Stimulated activated naive CD4-positive, alpha-beta T cell treated with Interleukin-2 at 50 U/mL for 16 hours (primary cell): ENCODE results near the gene CAPN2.

ENCODE experiments used
- DNase-seq: peaks from one replicate; lab custom pipeline; 2025; lab: John Stamatoyannopoulos, UW

CAPN2 gene

GRCh38 chr1:223702735-223703667, 9.3 kb upstream of the CAPN2 start:
- DNase-seq, result no peak

- DNase-seq, result no peak
Observed at GRCh38 chr1:223703668-223704013, 8.7 kb upstream of the CAPN2 start.

- DNase-seq, result no peak
Observed at GRCh38 chr1:223704921-223705878, 7.1 kb upstream of the CAPN2 start.

DNA sequence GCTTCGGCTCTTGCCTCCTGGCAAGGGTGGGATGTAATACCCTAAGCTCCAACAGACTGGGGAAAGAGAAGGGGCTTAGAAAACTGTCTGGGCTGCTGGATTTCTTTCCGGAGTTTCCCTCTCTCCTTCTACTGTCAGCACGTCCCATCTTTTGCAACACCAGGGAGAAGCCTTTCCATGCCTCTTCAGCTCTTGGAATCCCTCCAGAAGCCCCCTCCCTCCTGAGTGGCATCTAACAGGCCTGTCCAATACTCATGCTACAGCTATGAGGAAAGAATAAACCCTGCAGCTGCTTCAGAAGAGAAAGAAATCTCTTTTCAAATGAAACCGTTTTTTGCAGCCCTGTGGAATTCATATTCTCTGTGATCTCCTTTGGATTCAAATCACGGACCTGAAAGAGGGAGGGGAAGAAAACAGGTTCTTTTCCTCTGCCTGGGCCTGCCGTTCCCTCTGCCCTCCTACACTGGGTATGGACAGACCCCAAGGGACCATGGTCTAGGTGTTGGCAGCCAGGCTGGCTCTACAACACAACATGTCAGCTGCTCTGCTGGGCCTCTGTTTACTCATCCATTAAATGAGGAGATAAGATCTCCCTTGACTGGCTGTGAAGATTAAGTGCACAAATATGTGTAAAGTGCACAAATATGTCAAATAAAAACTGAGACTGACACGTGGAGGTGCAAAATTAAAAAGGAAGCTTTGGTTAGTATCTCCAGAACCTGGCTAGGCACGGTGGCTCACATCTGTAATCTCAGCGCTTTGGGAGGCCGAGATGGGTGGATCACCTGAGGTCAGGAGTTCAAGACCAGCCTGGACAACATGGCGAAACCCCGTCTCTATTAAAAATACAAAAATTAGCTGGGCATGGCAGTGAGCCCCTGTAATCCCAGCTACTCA, 6.0 kb upstream of the CAPN2 start:
- DNase-seq, result no peak

GRCh38 chr1:223707256-223708000, 4.9 kb upstream of the CAPN2 start:
- no peak for DNase-seq

GRCh38 chr1:223708001-223708359, 4.4 kb upstream of the CAPN2 start:
- no peak for DNase-seq

GRCh38 chr1:223708651-223709268, 3.6 kb upstream of the CAPN2 start:
- DNase-seq, result no peak

GRCh38 chr1:223709598-223709997, 2.7 kb upstream of the CAPN2 start:
- DNase-seq, result no peak

DNA sequence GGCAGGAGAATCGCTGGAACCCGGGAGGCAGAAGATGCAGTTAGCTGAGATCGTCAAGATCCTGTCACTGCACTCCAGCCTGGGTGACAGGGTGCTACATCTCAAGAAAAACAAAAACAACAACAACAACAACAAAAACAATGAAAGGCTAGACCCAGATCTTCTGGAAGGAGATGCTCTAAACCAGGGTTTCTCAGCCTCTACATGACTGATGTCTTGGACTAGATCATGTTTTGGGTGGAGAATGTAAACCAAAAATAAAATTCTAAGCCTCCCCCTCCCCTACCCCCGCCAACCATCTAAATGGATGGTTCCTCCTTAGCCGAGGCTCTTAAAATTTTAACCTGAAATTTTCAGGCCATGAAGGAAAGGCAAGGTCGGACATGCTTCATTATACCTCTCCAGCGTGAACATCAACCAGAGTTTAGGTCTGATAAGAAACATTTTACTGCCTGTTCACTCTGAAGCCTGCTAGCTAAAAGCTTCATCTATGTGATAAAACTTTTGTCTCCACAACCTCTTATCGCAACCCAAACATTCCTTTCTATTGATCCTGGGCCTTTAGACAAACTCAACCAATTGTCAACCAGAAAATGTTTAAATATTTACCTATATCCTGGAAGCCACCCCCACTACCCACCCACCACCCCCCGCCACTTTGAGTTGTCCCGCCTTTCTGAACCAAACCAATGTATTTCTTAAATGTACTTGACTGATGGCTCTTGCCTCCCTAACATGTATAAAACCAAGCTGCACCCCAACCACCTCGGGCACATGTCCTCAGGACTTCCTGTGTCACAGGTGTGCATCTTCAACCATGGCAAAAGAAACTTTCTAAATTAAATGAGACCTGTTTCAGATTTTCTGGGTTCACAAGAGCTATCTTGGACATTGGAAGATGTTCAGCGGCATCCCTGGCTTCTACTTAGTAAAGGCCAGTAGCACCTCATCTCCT, 1.9 kb upstream of the CAPN2 start:
- DNase-seq, result no peak

DNA sequence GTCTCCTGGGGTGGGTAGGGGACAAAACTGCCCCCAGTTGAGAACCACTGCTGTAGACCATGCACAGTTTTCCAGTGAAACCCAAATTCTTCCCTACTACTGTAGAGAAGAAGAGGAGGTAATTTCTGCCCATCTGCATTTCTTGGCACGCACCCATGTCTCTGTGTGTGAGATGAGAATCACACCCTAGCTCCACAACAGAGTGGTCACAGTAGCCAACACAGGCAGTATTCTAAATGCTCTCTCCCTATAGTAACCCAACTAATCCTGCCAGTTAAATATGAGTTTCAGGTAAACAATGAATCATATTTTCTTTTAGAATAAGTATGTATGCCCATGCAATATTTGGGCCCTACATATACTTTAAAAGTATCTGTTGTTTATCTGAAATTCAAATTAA, 1.2 kb upstream of the CAPN2 start:
- no peak for DNase-seq

- DNase-seq, result no peak
Observed at GRCh38 chr1:223711747-223712193, 569 bp upstream of the CAPN2 start.

DNA sequence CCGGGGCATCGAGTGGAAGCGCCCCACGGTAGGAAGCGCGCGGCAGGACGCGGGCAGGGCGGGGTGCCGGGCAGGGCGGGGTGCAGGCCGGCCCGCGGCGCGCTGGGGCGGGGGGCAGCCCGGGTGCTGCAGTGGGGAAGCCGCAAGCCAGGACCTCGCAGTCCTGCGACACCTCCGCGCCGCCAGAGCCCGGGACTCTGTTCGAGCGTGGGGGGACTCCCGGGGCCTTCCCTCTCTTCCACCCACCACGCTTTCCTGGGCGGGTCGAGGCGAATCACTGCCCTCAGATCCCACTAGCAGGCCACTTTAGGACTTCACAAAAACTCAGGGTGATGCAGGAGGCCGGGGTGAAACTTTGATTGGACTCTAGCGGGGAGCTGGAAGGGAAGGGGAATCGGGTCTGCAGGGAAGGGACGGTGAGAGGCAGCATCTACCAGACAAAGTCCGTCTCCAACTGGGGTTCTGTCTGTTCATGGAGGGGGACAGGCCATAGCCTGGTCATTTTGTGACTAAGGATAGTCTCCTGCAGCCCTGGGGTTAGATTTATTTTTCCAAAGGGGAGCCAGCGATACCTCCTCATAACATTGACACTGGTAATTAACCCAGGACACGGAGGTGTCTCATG, 623 bp downstream of the CAPN2 start:
- peak; percentile 35 for DNase-seq

- DNase-seq, result no peak
Observed at GRCh38 chr1:223713546-223714420, 1.4 kb downstream of the CAPN2 start.

- DNase-seq, result no peak
Observed at GRCh38 chr1:223714421-223714724, 2.0 kb downstream of the CAPN2 start.

DNA sequence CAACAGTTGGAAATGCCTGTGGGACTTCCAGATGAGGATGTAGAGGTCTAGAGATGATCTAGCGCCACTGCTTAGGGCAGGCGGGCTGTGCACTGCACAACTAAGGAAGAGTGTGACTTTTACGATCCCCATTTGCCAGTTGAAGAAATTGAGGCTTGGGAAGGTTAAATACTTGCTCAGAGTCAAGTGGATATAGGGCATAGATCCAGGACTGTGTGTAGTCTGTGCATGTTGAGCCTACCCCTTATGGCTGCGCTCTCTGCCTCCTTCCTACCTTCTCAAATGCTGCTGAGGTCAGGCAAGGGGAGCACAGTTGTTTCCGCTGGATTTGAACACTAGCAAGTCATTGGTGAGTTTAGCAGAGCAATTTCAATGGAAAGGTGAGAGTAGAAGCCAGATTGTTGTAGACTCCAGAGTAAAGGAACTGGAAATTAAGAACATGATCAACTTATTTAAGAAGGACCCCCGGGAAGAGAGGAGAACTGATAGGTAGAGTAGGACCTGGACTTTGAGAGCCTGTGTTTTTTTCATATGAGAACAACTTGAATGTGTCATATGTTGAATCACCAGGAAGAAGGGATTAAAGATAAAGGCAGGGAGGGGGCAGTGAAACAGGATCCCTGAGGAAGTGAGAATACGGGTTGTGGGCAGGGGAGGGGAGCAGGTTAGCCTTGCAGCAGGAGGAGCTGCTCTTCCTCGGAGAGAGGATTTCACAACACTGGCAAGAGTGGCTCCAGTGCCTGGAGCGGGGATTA, 2.7 kb downstream of the CAPN2 start:
- no peak for DNase-seq

GRCh38 chr1:223715604-223716172, 3.3 kb downstream of the CAPN2 start:
- no peak for DNase-seq

DNA sequence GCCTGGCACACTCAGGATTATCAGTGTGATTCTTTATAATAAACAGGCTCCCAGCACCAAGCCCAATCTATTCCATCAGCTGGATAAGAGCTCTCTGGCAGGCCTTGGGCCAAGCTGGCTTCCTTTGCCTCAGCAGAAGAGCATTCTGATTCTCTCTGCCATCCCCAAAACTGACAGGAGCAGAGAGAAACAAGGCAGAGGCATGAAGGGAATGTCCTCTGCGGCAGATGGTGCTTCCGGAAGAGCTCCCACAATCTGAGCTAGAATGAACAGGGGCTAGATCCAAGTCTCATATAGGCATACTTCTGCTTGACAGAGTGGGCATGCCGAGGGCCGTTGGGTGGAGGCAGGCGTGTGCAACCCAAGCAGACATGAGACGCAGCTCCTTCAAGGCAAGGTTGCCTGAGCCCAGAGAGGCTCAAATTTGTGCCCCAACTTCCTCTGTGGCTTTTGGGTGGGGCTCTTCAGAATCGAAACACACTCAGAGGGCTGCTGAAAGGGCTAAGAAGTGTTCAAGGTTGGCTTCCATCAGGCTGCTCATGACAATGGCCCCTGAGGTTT, 4.0 kb downstream of the CAPN2 start:
- DNase-seq, result peak; percentile 29
